Esophagus squamous epithelium (tissue), 5 donors: ENCODE data around the gene KLC1. TPM values are rescaled to one million over a fixed set of nuclear protein-coding genes. Genes with fewer than 3 reads are reported as not detected.

Experiments used
- DNase-seq: peaks from one replicate; lab custom pipeline; 2025; lab: John Stamatoyannopoulos, UW
- H3K27ac ChIP-seq, 4 donors: fragments of 200-600 bp; sonication (generic); one replicate each; pipeline ENCODE4 v1.5.1; 2016 to 2019; ENCODE audit warnings: mild to moderate bottlenecking in 1 of 4
- H3K27me3 ChIP-seq, 4 donors: fragments of 200-600 bp; sonication (generic); 1 replicate in 3 of 4; 2 replicates in 1 of 4; pipeline versions ENCODE4 v1.5.1 to v1.6.0; 2017 to 2021; ENCODE audit warnings: antibody characterized with exemption in 1 of 4
- H3K36me3 ChIP-seq, 3 donors: fragments of 200-600 bp; sonication (generic); one replicate each; pipeline ENCODE4 v1.5.1; 2016 to 2019
- H3K4me1 ChIP-seq, 3 donors: fragments of 200-600 bp; sonication (generic); one replicate each; pipeline ENCODE4 v1.5.1; 2017 to 2019
- H3K4me3 ChIP-seq, 4 donors: fragments of 200-600 bp; sonication (generic); 1 replicate in 3 of 4; 2 replicates in 1 of 4; pipeline ENCODE4 v1.5.1; 2016 to 2019; ENCODE audit warnings: mild to moderate bottlenecking in 2 of 4, moderate library complexity in 1 of 4
- H3K9me3 ChIP-seq, 3 donors: fragments of 200-600 bp; sonication (generic); one replicate each; pipeline ENCODE4 v1.5.1; 2016 to 2019
- CTCF ChIP-seq, 6 experiments: fragments of 450-650 bp in 4 of 6; fragments of 200-600 bp in 2 of 6; sonication (generic) in 2 of 6; IDR thresholded peaks; one replicate each; pipeline ENCODE4 v1.5.1; 2016 to 2019; ENCODE audit warnings: antibody characterized with exemption in 6 of 6, mild to moderate bottlenecking in 4 of 6, moderate library complexity in 4 of 6
- POLR2A ChIP-seq, 4 donors: fragments of 450-650 bp; IDR thresholded peaks; one replicate each; pipeline ENCODE4 v1.6.1; 2017; ENCODE audit warnings: antibody characterized with exemption in 4 of 4, mild to moderate bottlenecking in 4 of 4, moderate library complexity in 3 of 4
- WGBS, 2 donors: methylation state at CpG; one replicate each; pipeline ENCODE4 v1.1.5; 2018; 5-methylcytosine and 5-hydroxymethylcytosine counted together
- intact Hi-C: fragments of 100-400 bp; cut with DNase I; formaldehyde crosslinking; loops from one replicate; pipeline ENCODE4 v1.15.0; 2022
- total RNA-seq, 4 donors: library from RNA; depleted of rRNA; stranded (reverse); fragments of >200 nt; gene quantifications; one replicate each; pipeline ENCODE4 v1.1.0, GENCODE V29; 2016
- donor health status: DM: yes; HTN: yes; CAD: no.

The KLC1 gene
- total RNA-seq, 4 donors from 2014 or later: 101 to 285 (median 194) TPM

GRCh38 chr14:103693515-103693914 is 64.5 kb downstream of the KLC1 start:
- Histone ChIP-seq H3K4me1 (peaks cover 20 to 93% (median 48%) of the 10 kb centered on the region in 3 donors), H3K36me3 (peaks cover 20 to 85% (median 31%) of the 10 kb centered on the region in 3 donors), H3K4me3 (no peak overlapping the region), H3K27ac (peak overlapping the region; percentile 63 to 87 (median 70)), H3K27me3 (no peaks in the 10 kb centered on the region), H3K9me3 (no peaks in the 10 kb centered on the region)
- 60 to 65% methylated on average over 3 to 9 of the region's 22 CpGs for WGBS, 2 donors
- intact Hi-C loops: loop anchor here (10.0 kb wide), 1 partner anchor 119 kb away; no protein-coding TSS in a partner anchor
- TF ChIP-seq POLR2A (IDR thresholded peaks at IDR 0.05) (no peak), CTCF (IDR thresholded peaks at IDR 0.05) (no peak)
- DNase-seq: no peak

- no peaks in the 10 kb centered on the region for H3K27me3 ChIP-seq
- intact Hi-C loops: loop anchor here (10.0 kb wide), 1 partner anchor 120 kb away; no protein-coding TSS in a partner anchor
- H3K4me3 ChIP-seq: no peak overlapping the region
- H3K27ac ChIP-seq: peak overlapping the region in 1 of 4 donors; percentile 87
- H3K4me1 ChIP-seq: peaks cover 31 to 93% (median 56%) of the 10 kb centered on the region in 3 donors
- no peak for DNase-seq
- H3K9me3 ChIP-seq: no peaks in the 10 kb centered on the region
- TF ChIP-seq POLR2A (IDR thresholded peaks at IDR 0.05): no peak
- TF ChIP-seq CTCF (IDR thresholded peaks at IDR 0.05): no peak
- peaks cover 23 to 85% (median 31%) of the 10 kb centered on the region in 3 donors for H3K36me3 ChIP-seq
- WGBS, 2 donors: 80 to 89% methylated on average over 8 to 16 of the region's 20 CpGs
Observed at GRCh38 chr14:103694572-103695026, 65.6 kb downstream of the KLC1 start.

GRCh38 chr14:103695296-103696069 is 66.5 kb downstream of the KLC1 start:
- Histone ChIP-seq H3K36me3 (peaks cover 28 to 85% (median 38%) of the 10 kb centered on the region in 3 donors), H3K27ac (peak overlapping the region in 2 of 4 donors; percentile 5 to 84)

GRCh38 chr14:103696070-103696402 is 67.0 kb downstream of the KLC1 start:
- Histone ChIP-seq H3K4me3 (no peak overlapping the region), H3K27me3 (no peaks in the 10 kb centered on the region), H3K27ac (peak overlapping the region in 3 of 4 donors; percentile 68 to 84 (median 73)), H3K9me3 (no peaks in the 10 kb centered on the region), H3K36me3 (peaks cover 28 to 87% (median 44%) of the 10 kb centered on the region in 3 donors), H3K4me1 (peaks cover 39 to 100% (median 53%) of the 10 kb centered on the region in 3 donors)
- 20 to 49% methylated on average over 2 to 5 of the region's 13 CpGs for WGBS, 2 donors
- intact Hi-C loops: loop anchor here (10.0 kb wide), 1 partner anchor 121 kb away; no protein-coding TSS in a partner anchor
- DNase-seq: no peak
- TF ChIP-seq CTCF (IDR thresholded peaks at IDR 0.05) (no peak), POLR2A (IDR thresholded peaks at IDR 0.05) (no peak)

More at GRCh38 chr14:103695296-103696069, 66.5 kb downstream of the KLC1 start:
- peaks cover 39 to 96% (median 53%) of the 10 kb centered on the region in 3 donors for H3K4me1 ChIP-seq
- H3K4me3 ChIP-seq: no peak overlapping the region
- DNase-seq: no peak
- no peak for TF ChIP-seq CTCF (IDR thresholded peaks at IDR 0.05)
- no peak for TF ChIP-seq POLR2A (IDR thresholded peaks at IDR 0.05)
- WGBS, 2 donors: 73 to 83% methylated on average over 6 to 13 of the region's 14 CpGs
- H3K27me3 ChIP-seq: no peaks in the 10 kb centered on the region
- H3K9me3 ChIP-seq: no peaks in the 10 kb centered on the region
- intact Hi-C loops: loop anchor here (10.0 kb wide), 1 partner anchor 121 kb away; no protein-coding TSS in a partner anchor
